Measurements from ENCODE around the gene CDC14B. TPM values are rescaled to one million over a fixed set of nuclear protein-coding genes. Genes with fewer than 3 reads are reported as not detected.
"Not testable (repeated sequence)": the region's sequence is repeated elsewhere in the genome, so short reads cannot be mapped to it uniquely, and the experiment has no call there.

The CDC14B gene
- total RNA-seq, 1 donor from 2014 or later, result 18.6 TPM

GRCh38 chr9:96509848-96510247, 109.8 kb downstream of the CDC14B start:
- Mint-ChIP-seq H3K4me1 (ENCODE audit: unreplicated experiment) (peaks cover 24% of the 10 kb centered on the region), H3K27ac (ENCODE audit: unreplicated experiment) (no peak overlapping the region), H3K9me3 (ENCODE audit: unreplicated experiment) (no peaks in the 10 kb centered on the region), H3K27me3 (ENCODE audit: unreplicated experiment) (no peaks in the 10 kb centered on the region), H3K4me3 (ENCODE audit: unreplicated experiment) (no peak overlapping the region), H3K36me3 (ENCODE audit: unreplicated experiment) (peaks cover 18% of the 10 kb centered on the region)
- no peak for DNase-seq (ENCODE audit: extremely low spot score, unreplicated experiment)
- TF ChIP-seq CTCF (IDR thresholded peaks at IDR 0.05), result no peak

- TF ChIP-seq CTCF (IDR thresholded peaks at IDR 0.05), result no peak
- H3K4me1 Mint-ChIP-seq (ENCODE audit: unreplicated experiment), result peaks cover 15% of the 10 kb centered on the region
- H3K27me3 Mint-ChIP-seq (ENCODE audit: unreplicated experiment), result no peaks in the 10 kb centered on the region
- no peaks in the 10 kb centered on the region for H3K9me3 Mint-ChIP-seq (ENCODE audit: unreplicated experiment)
- no peak overlapping the region for H3K27ac Mint-ChIP-seq (ENCODE audit: unreplicated experiment)
- no peak overlapping the region for H3K4me3 Mint-ChIP-seq (ENCODE audit: unreplicated experiment)
- peaks cover 20% of the 10 kb centered on the region for H3K36me3 Mint-ChIP-seq (ENCODE audit: unreplicated experiment)
- no peak for DNase-seq (ENCODE audit: extremely low spot score, unreplicated experiment)
These were observed 110.6 kb downstream of the CDC14B start for GRCh38 chr9:96509026-96509425.

GRCh38 chr9:96508227-96508940, 111.3 kb downstream of the CDC14B start:
- H3K36me3 Mint-ChIP-seq (ENCODE audit: unreplicated experiment), result peaks cover 21% of the 10 kb centered on the region
- no peaks in the 10 kb centered on the region for H3K9me3 Mint-ChIP-seq (ENCODE audit: unreplicated experiment)

GRCh38 chr9:96505316-96505991, 114.2 kb downstream of the CDC14B start:
- Mint-ChIP-seq H3K27ac (ENCODE audit: unreplicated experiment) (no peak overlapping the region), H3K36me3 (ENCODE audit: unreplicated experiment) (peaks cover 20% of the 10 kb centered on the region), H3K4me1 (ENCODE audit: unreplicated experiment) (peaks cover 12% of the 10 kb centered on the region), H3K4me3 (ENCODE audit: unreplicated experiment) (no peak overlapping the region), H3K27me3 (ENCODE audit: unreplicated experiment) (no peaks in the 10 kb centered on the region), H3K9me3 (ENCODE audit: unreplicated experiment) (no peaks in the 10 kb centered on the region)
- no peak for TF ChIP-seq CTCF (IDR thresholded peaks at IDR 0.05)
- no peak for DNase-seq (ENCODE audit: extremely low spot score, unreplicated experiment)

More at GRCh38 chr9:96508227-96508940, 111.3 kb downstream of the CDC14B start:
- no peak for TF ChIP-seq CTCF (IDR thresholded peaks at IDR 0.05)
- no peak for DNase-seq (ENCODE audit: extremely low spot score, unreplicated experiment)
- Mint-ChIP-seq H3K4me3 (ENCODE audit: unreplicated experiment) (no peak overlapping the region), H3K27me3 (ENCODE audit: unreplicated experiment) (no peaks in the 10 kb centered on the region), H3K27ac (ENCODE audit: unreplicated experiment) (no peak overlapping the region), H3K4me1 (ENCODE audit: unreplicated experiment) (peaks cover 10% of the 10 kb centered on the region)

GRCh38 chr9:96503918-96504317, 115.7 kb downstream of the CDC14B start:
- Mint-ChIP-seq H3K36me3 (ENCODE audit: unreplicated experiment) (peaks cover 11% of the 10 kb centered on the region), H3K4me1 (ENCODE audit: unreplicated experiment) (peaks cover 4% of the 10 kb centered on the region), H3K27me3 (ENCODE audit: unreplicated experiment) (no peaks in the 10 kb centered on the region), H3K9me3 (ENCODE audit: unreplicated experiment) (no peaks in the 10 kb centered on the region), H3K4me3 (ENCODE audit: unreplicated experiment) (no peak overlapping the region), H3K27ac (ENCODE audit: unreplicated experiment) (no peak overlapping the region)
- TF ChIP-seq CTCF (IDR thresholded peaks at IDR 0.05), result no peak
- no peak for DNase-seq (ENCODE audit: extremely low spot score, unreplicated experiment)

- not testable (repeated sequence) for DNase-seq (ENCODE audit: extremely low spot score, unreplicated experiment); H3K27ac Mint-ChIP-seq (ENCODE audit: unreplicated experiment)
These were observed 116.3 kb downstream of the CDC14B start for GRCh38 chr9:96503374-96503748.

More at GRCh38 chr9:96503374-96503748, 116.3 kb downstream of the CDC14B start:
- not testable (repeated sequence) for H3K4me1 Mint-ChIP-seq (ENCODE audit: unreplicated experiment); H3K27me3 Mint-ChIP-seq (ENCODE audit: unreplicated experiment); H3K9me3 Mint-ChIP-seq (ENCODE audit: unreplicated experiment); H3K4me3 Mint-ChIP-seq (ENCODE audit: unreplicated experiment); H3K36me3 Mint-ChIP-seq (ENCODE audit: unreplicated experiment)

Data from osteocyte (in vitro differentiated cells).